Neuronal stem cell (in vitro differentiated cells): ENCODE measurements around the gene CBX5. TPM values are rescaled to one million over a fixed set of nuclear protein-coding genes. Genes with fewer than 3 reads are reported as not detected.
"Not testable (repeated sequence)": the region's sequence is repeated elsewhere in the genome, so short reads cannot be mapped to it uniquely, and the experiment has no call there.

Experiments used
- DNase-seq: peaks from one replicate; pipeline ENCODE4 v3.0.0-alpha.2; 2013; ENCODE audit warnings: low spot score
- H2AFZ ChIP-seq: one replicate; pipeline ENCODE4 v1.6.1; 2013; ENCODE audit warnings: mild to moderate bottlenecking, low read length, inconsistent platforms
- H2AK5ac ChIP-seq: 2 replicates; pipeline ENCODE4 v1.6.1; 2013; ENCODE audit warnings: low read depth, mild to moderate bottlenecking, inconsistent platforms, low read length, moderate library complexity, mixed read lengths
- H2BK120ac ChIP-seq: 2 replicates; pipeline ENCODE4 v1.6.1; 2013; ENCODE audit warnings: low read depth, mild to moderate bottlenecking, inconsistent platforms, low read length, moderate library complexity, mixed read lengths
- H2BK12ac ChIP-seq: one replicate; pipeline ENCODE4 v1.6.1; 2013; ENCODE audit warnings: low read length, inconsistent platforms
- H2BK15ac ChIP-seq: 2 replicates; pipeline ENCODE4 v1.6.1; 2013; ENCODE audit warnings: mild to moderate bottlenecking, low read length, inconsistent platforms, mixed read lengths
- H2BK5ac ChIP-seq: one replicate; pipeline ENCODE4 v1.6.1; 2013; ENCODE audit warnings: inconsistent platforms, mild to moderate bottlenecking, low read length, moderate library complexity
- H3K14ac ChIP-seq: one replicate; pipeline ENCODE4 v1.6.1; 2013; ENCODE audit warnings: low read length, inconsistent platforms
- H3K18ac ChIP-seq: 2 replicates; pipeline ENCODE4 v1.6.1; 2013; ENCODE audit warnings: low read length, inconsistent platforms
- H3K23ac ChIP-seq: 2 replicates; pipeline ENCODE4 v1.6.1; 2013; ENCODE audit warnings: low read depth, mild to moderate bottlenecking, mixed read lengths, low read length, inconsistent platforms; ENCODE audit not compliant: poor library complexity
- H3K27ac ChIP-seq: replicated peaks from 3 replicates; pipeline ENCODE4 v1.5.1; 2013; ENCODE audit warnings: low read length, inconsistent platforms
- H3K27me3 ChIP-seq, 3 experiments: 2 replicates each; pipeline ENCODE4 v1.6.1; 2013; ENCODE audit warnings: low read length in 3 of 3, mild to moderate bottlenecking in 2 of 3, inconsistent platforms in 1 of 3, low read depth in 1 of 3, mixed read lengths in 1 of 3, moderate library complexity in 1 of 3; ENCODE audit not compliant: control insufficient read depth in 3 of 3, insufficient read depth in 3 of 3
- H3K36me3 ChIP-seq, 2 donors: replicated peaks in 1 of 2; 2 replicates each; pipeline ENCODE4 v1.6.1; 2013; ENCODE audit warnings: low read length in 2 of 2; ENCODE audit not compliant: control insufficient read depth in 2 of 2, insufficient read depth in 2 of 2
- H3K4ac ChIP-seq: 2 replicates; pipeline ENCODE4 v1.6.1; 2013; ENCODE audit warnings: inconsistent platforms, mild to moderate bottlenecking, low read length, moderate library complexity
- H3K4me1 ChIP-seq, 2 donors: 1 replicate in 1 of 2; 2 replicates in 1 of 2; pipeline ENCODE4 v1.6.1; 2013; ENCODE audit warnings: low read length in 2 of 2, low read depth in 1 of 2; ENCODE audit not compliant: control insufficient read depth in 2 of 2, insufficient read depth in 1 of 2
- H3K4me2 ChIP-seq: one replicate; pipeline ENCODE4 v1.6.1; 2013; ENCODE audit warnings: mild to moderate bottlenecking, low read length, inconsistent platforms; ENCODE audit not compliant: insufficient read depth, poor library complexity, severe bottlenecking
- H3K4me3 ChIP-seq, 2 donors: 2 replicates each; pipeline ENCODE4 v1.5.1; 2013; ENCODE audit warnings: low read length in 2 of 2, mild to moderate bottlenecking in 2 of 2, inconsistent platforms in 1 of 2, moderate library complexity in 1 of 2
- H3K79me1 ChIP-seq: one replicate; pipeline ENCODE4 v1.6.1; 2013; ENCODE audit warnings: low read depth, mild to moderate bottlenecking, inconsistent platforms, low read length, moderate library complexity
- H3K9ac ChIP-seq: one replicate; pipeline ENCODE4 v1.6.1; 2013; ENCODE audit warnings: mild to moderate bottlenecking, low read depth, low read length, inconsistent platforms; ENCODE audit not compliant: poor library complexity
- H3K9me3 ChIP-seq, 2 donors: replicated peaks in 1 of 2; 2 replicates each; pipeline versions ENCODE3 to v1.6.1; 2013; ENCODE audit warnings: low read length in 2 of 2, mild to moderate bottlenecking in 2 of 2, inconsistent platforms in 1 of 2, low read depth in 1 of 2, mixed read lengths in 1 of 2, moderate library complexity in 1 of 2; ENCODE audit not compliant: control insufficient read depth in 2 of 2, insufficient read depth in 1 of 2
- H4K8ac ChIP-seq: one replicate; pipeline ENCODE4 v1.6.1; 2013; ENCODE audit warnings: low read depth, mild to moderate bottlenecking, inconsistent platforms, low read length, moderate library complexity
- H4K91ac ChIP-seq: one replicate; pipeline ENCODE4 v1.6.1; 2013; ENCODE audit warnings: low read length, low read depth, mild to moderate bottlenecking, inconsistent platforms; ENCODE audit not compliant: poor library complexity
- WGBS, 2 donors: extraction: QIAGEN DNeasy Blood & Tissue Kit; methylation state at CpG; one replicate each; pipeline ENCODE4 v1.1.7; 2013; ENCODE audit warnings: missing lambda C conversion rate in 2 of 2, mixed read lengths in 1 of 2; ENCODE audit not compliant: insufficient read length in 2 of 2, insufficient replicate concordance in 1 of 2; ENCODE audit errors: extremely low coverage in 2 of 2; 5-methylcytosine and 5-hydroxymethylcytosine counted together
- polyA plus RNA-seq, 2 experiments: library from polyadenylated mRNA; stranded (reverse); fragments of 200-250 nt; gene quantifications; one replicate each; pipeline ENCODE4 v1.2.3, GENCODE V29; 2013

CBX5 gene
- polyA plus RNA-seq (2013, experiment 1 of 2) = 162 TPM
- polyA plus RNA-seq (2013, experiment 2 of 2) = 170 TPM

DNA sequence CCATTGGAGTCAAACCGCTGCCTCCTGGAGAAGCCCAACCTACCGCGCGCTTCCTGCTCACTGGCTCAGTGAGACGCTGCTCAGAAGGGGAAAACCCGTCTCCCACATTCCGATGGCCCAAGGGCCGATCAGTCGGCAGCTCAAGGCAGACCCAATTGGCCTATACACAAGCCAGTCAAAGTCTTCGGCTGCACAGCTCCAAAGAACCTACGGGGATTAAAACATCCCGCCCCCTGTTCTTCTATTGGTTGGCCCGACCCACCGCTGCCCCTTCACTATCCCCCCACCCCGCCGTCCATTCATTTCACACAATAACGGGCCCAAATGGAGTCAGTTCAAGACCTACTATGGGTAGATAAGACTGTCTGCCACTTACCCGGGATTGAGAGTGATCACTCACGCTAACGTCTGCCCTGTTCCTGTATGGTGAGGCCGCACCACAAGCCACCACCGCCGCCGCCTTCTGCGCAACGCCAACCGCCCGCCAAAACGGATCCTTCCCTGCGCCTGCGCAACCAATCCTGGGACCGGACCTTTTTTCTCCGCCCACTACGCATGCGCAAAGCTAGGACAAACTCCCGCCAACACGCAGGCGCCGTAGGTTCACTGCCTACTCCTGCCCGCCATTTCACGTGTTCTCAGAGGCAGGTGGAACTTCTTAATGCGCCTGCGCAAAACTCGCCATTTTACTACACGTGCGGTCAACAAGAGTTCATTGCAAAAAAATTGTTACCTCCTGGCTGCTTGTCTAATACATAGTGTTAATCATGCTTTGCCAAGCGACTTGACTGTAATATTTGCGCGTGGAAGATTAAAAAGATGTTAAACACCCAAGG is at the start of gene CBX5:
Gene CBX5 (minus strand): TSS at position 491 of the 836 bp plus-strand sequence. CDS start 22,472 bp downstream, outside the sequence.
- Histone ChIP-seq H3K14ac (no peak within 1 kb of the TSS), H4K91ac (peak within 1 kb of the TSS; percentile 58), H3K4ac (peak within 1 kb of the TSS; percentile 60), H2BK120ac (no peak within 1 kb of the TSS), H3K27me3 (no peaks in the 10 kb centered on the region), H3K79me1 (no peaks in the 10 kb centered on the region), H3K23ac (peak within 1 kb of the TSS; percentile 69), H3K4me1 (peaks cover 9 to 28% of the 10 kb centered on the region in 2 donors), H2AFZ (peak within 1 kb of the TSS; percentile 81), H2BK12ac (no peak within 1 kb of the TSS), H4K8ac (peak within 1 kb of the TSS; percentile 78), H3K9me3 (no peaks in the 10 kb centered on the region), H3K27ac (peak within 1 kb of the TSS; percentile 97), H3K9ac (peak within 1 kb of the TSS; percentile 96), H2BK15ac (no peak within 1 kb of the TSS), H3K4me2 (peak within 1 kb of the TSS; percentile 61), H3K36me3 (peaks cover 24 to 70% of the 10 kb centered on the region in 2 donors), H2BK5ac (peak within 1 kb of the TSS; percentile 33), H3K18ac (peak within 1 kb of the TSS; percentile 97), H2AK5ac (no peak within 1 kb of the TSS), H3K4me3 (peak within 1 kb of the TSS; percentile 81 to 94)
- peak; percentile 100 for DNase-seq
- no CpG with 5 or more reads among the region's 49 CpGs for WGBS, 2 donors

DNA sequence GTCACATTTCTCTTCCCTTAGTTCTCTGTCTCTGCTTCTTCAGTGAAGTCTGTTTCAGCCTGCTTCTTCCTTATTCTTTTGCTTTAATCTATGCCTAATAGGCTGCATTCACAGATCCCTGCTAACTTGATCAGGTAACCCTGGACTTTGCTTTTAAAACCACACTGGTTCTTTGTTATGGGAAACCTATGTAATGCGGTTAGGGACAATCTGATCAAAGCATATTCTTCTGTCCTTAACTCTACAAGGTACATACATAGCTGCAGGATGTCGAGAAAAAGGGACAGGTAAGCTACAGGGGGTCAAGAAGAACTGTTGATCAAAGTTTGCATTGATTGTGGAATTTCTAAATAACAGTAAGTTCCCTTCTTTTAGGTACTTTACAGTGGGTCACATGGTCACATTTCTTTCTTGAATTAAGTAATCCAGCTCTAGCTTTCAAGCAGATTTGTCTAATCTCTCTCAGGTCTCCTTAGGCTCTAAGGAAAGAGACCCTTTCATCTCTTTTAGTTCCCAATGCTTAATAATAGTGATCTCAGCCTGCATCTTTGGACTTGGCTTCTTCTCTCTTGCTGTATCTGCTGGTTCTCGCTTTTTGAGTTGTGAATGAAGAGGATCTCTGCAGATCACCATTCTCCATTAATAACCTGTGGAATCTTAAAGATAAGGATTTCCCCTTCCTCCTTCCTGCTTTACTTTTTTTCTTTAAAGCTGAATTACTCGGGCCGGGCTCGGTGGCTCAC is 48.8 kb upstream of the CBX5 start:
- Histone ChIP-seq H4K91ac (no peak overlapping the region), H2BK12ac (no peak overlapping the region), H3K9me3 (no peaks in the 10 kb centered on the region), H3K27me3 (no peaks in the 10 kb centered on the region), H4K8ac (no peak overlapping the region), H2BK5ac (no peak overlapping the region), H2AK5ac (no peak overlapping the region), H3K23ac (no peak overlapping the region), H3K27ac (no peak overlapping the region), H3K9ac (no peak overlapping the region), H3K14ac (no peak overlapping the region), H2BK15ac (no peak overlapping the region), H3K4ac (no peak overlapping the region), H3K4me1 (peaks cover 1 to 3% of the 10 kb centered on the region in 2 donors), H2AFZ (no peak overlapping the region), H3K18ac (no peak overlapping the region), H3K36me3 (peaks cover 5 to 27% of the 10 kb centered on the region in 2 donors), H3K4me2 (no peak overlapping the region), H2BK120ac (no peak overlapping the region), H3K4me3 (no peak overlapping the region), H3K79me1 (peaks cover 5% of the 10 kb centered on the region)
- no CpG with 5 or more reads among the region's 6 CpGs for WGBS, 2 donors
- DNase-seq = no peak

DNA sequence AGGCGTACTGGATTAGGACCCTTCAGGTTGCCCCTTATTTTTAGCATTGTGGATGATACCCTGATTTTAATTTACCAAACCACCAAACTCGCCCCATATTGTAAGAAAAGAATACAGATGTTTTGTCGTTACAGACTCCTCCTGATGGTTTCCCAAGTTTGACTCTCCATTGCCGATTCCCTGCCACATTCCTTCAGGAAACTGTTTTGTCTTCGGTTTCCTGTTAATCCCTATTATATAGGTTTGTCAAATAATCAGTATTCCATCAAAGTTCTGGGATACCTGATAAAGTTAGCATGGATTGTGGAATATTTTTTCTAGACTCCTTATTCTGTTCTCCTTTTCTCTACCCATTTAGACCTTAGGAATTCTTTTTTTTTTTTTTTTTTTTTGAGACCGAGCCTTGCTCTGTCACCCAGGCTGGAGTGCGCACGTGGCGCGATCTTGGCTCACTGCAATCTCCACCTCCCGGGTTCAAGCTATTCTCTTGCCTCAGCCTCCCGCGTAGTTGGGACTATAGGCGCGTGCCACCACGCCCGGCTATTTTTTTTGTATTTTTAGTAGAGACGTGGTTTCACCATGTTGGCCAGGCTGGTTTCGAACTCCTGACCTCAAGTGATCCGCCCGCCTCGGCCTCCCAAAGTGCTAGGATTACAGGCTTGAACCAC is 45.7 kb upstream of the CBX5 start:
- H4K91ac ChIP-seq, DNase-seq, H3K23ac ChIP-seq: not testable (repeated sequence)

More for the DNA sequence above, 45.7 kb upstream of the CBX5 start:
- H2BK15ac ChIP-seq, H3K18ac ChIP-seq, H2AK5ac ChIP-seq, H2BK120ac ChIP-seq, H4K8ac ChIP-seq, H3K27me3 ChIP-seq, H3K79me1 ChIP-seq, H3K14ac ChIP-seq, H3K9me3 ChIP-seq, H3K4ac ChIP-seq, H2BK5ac ChIP-seq, H3K4me1 ChIP-seq, H2BK12ac ChIP-seq: not testable (repeated sequence)
- Histone ChIP-seq H3K9ac (peak overlapping the region; percentile 56), H3K4me2 (peak overlapping the region; percentile 65), H3K36me3 (peaks cover 0 to 16% of the 10 kb centered on the region in 2 donors), H3K27ac (peak overlapping the region; percentile 27), H3K4me3 (peak overlapping the region; percentile 67 to 85), H2AFZ (peak overlapping the region; percentile 82)
- no CpG with 5 or more reads among the region's 22 CpGs for WGBS, 2 donors
